DOHH2 (cell line): ENCODE data around the gene TBPL1.

Experiments
- CTCF ChIP-seq: fragments of 200-600 bp; sonication (generic); IDR thresholded peaks from one replicate; pipeline ENCODE4 v1.5.1; 2014; ENCODE audit warnings: antibody characterized with exemption, mild to moderate bottlenecking, low read depth, low read length; ENCODE audit not compliant: poor library complexity, severe bottlenecking
- EZH2phosphoT487 ChIP-seq: fragments of 200-600 bp; sonication (generic); IDR thresholded peaks from 2 replicates; pipeline ENCODE4 v1.6.1; 2017; ENCODE audit warnings: borderline replicate concordance, mild to moderate bottlenecking, antibody characterized with exemption, low read length, moderate library complexity, mixed read lengths

GRCh38 chr6:134005800-134006199, 52.8 kb downstream of the TBPL1 start:
- TF ChIP-seq CTCF (no peak), EZH2phosphoT487 (no peak)
